ENCODE data around the gene TDRD9. TPM values are rescaled to one million over a fixed set of nuclear protein-coding genes. Genes with fewer than 3 reads are reported as not detected.
A peak's percentile ranks its signal among the peaks of the same experiment; 100 is the strongest.
"Not testable (repeated sequence)": the region's sequence is repeated elsewhere in the genome, so short reads cannot be mapped to it uniquely, and the experiment has no call there.

TDRD9 gene
- total RNA-seq, 2 donors from 2014 or later = 12.0 TPM; not detected in 1

- Histone ChIP-seq H3K27me3 (replicated peaks; ENCODE audit: insufficient read depth) (no peaks in the 10 kb centered on the region), H3K27ac (peak overlapping the region; percentile 49 to 64), H3K4me3 (peak overlapping the region; percentile 91), H3K36me3 (peaks cover 7% of the 10 kb centered on the region), H3K4me1 (ENCODE audit: control insufficient read depth in 1 of 2, low read depth in 2 of 2) (peaks cover 9 to 25% of the 10 kb centered on the region in 2 donors), H3K9me3 (no peaks in the 10 kb centered on the region)
- TF ChIP-seq CTCF (IDR thresholded peaks at IDR 0.05) = peak; percentile 96
- DNase-seq (ENCODE audit: low spot score) = peak; percentile 64
- ATAC-seq (ENCODE audit: insufficient number of reproducible peaks, low FRiP score, low read depth) = peak; percentile 90
Observed at GRCh38 chr14:103920981-103921854, 7.0 kb upstream of the TDRD9 start.

GRCh38 chr14:103921855-103922200 lies 6.4 kb upstream of the TDRD9 start:
- not testable (repeated sequence) for ATAC-seq (ENCODE audit: insufficient number of reproducible peaks, low FRiP score, low read depth); H3K27me3 ChIP-seq (replicated peaks; ENCODE audit: insufficient read depth); DNase-seq (ENCODE audit: low spot score); H3K36me3 ChIP-seq; H3K9me3 ChIP-seq; H3K27ac ChIP-seq
- peak overlapping the region; percentile 91 for H3K4me3 ChIP-seq
- H3K4me1 ChIP-seq (ENCODE audit: control insufficient read depth in 1 of 2, low read depth in 2 of 2) = peaks cover 9 to 25% of the 10 kb centered on the region in 2 donors

- H3K4me1 ChIP-seq (ENCODE audit: control insufficient read depth in 1 of 2, low read depth in 2 of 2) = peaks cover 9 to 24% of the 10 kb centered on the region in 2 donors
- ATAC-seq (ENCODE audit: insufficient number of reproducible peaks, low FRiP score, low read depth) = no peak
Observed at GRCh38 chr14:103923863-103924262, 4.4 kb upstream of the TDRD9 start.

GRCh38 chr14:103925316-103925715 lies 2.9 kb upstream of the TDRD9 start:
- DNase-seq (ENCODE audit: low spot score) = no peak
- no peak for ATAC-seq (ENCODE audit: insufficient number of reproducible peaks, low FRiP score, low read depth)
- no peaks in the 10 kb centered on the region for H3K9me3 ChIP-seq
- no peaks in the 10 kb centered on the region for H3K27me3 ChIP-seq (replicated peaks; ENCODE audit: insufficient read depth)
- peaks cover 5 to 10% of the 10 kb centered on the region in 2 donors for H3K4me1 ChIP-seq (ENCODE audit: control insufficient read depth in 1 of 2, low read depth in 2 of 2)
- no peak overlapping the region for H3K27ac ChIP-seq
- no peaks in the 10 kb centered on the region for H3K36me3 ChIP-seq
- no peak for TF ChIP-seq CTCF (IDR thresholded peaks at IDR 0.05)
- H3K4me3 ChIP-seq = no peak overlapping the region

More at GRCh38 chr14:103923863-103924262, 4.4 kb upstream of the TDRD9 start:
- Histone ChIP-seq H3K4me3 (no peak overlapping the region), H3K9me3 (no peaks in the 10 kb centered on the region), H3K27ac (no peak overlapping the region), H3K36me3 (no peaks in the 10 kb centered on the region), H3K27me3 (replicated peaks; ENCODE audit: insufficient read depth) (no peaks in the 10 kb centered on the region)
- TF ChIP-seq CTCF (IDR thresholded peaks at IDR 0.05) = no peak
- DNase-seq (ENCODE audit: low spot score) = no peak

- no peak for ATAC-seq (ENCODE audit: insufficient number of reproducible peaks, low FRiP score, low read depth)
- no peak for DNase-seq (ENCODE audit: low spot score)
- no peak for TF ChIP-seq CTCF (IDR thresholded peaks at IDR 0.05)
- Histone ChIP-seq H3K9me3 (no peaks in the 10 kb centered on the region), H3K27ac (no peak overlapping the region), H3K4me1 (ENCODE audit: control insufficient read depth in 1 of 2, low read depth in 2 of 2) (no peaks in the 10 kb centered on the region), H3K27me3 (replicated peaks; ENCODE audit: insufficient read depth) (no peaks in the 10 kb centered on the region), H3K4me3 (no peak overlapping the region), H3K36me3 (no peaks in the 10 kb centered on the region)
Observed at GRCh38 chr14:103927566-103927965, 690 bp upstream of the TDRD9 start.
